Esophagus mucosa (tissue), 1 donor: Measurements from ENCODE around the gene SH2B3. TPM values are rescaled to one million over a fixed set of nuclear protein-coding genes. Genes with fewer than 3 reads are reported as not detected.
A peak's percentile ranks its signal among the peaks of the same experiment; 100 is the strongest.
"Not testable (repeated sequence)": the region's sequence is repeated elsewhere in the genome, so short reads cannot be mapped to it uniquely, and the experiment has no call there.

Experiments used
- ATAC-seq: fragments of 200-7000 bp; cut with Tn5 transposase; one replicate; pipeline ENCODE4 v1.9.1; 2020
- total RNA-seq: library from RNA; stranded (reverse); gene quantifications from one replicate; pipeline ENCODE4 v1.2.4, GENCODE V29; 2023
- donor health status: DM: yes; HTN: yes; CAD: no.

SH2B3 gene
- total RNA-seq, 1 donor from 2014 or later: 1.8 TPM

GRCh38 chr12:111387747-111388323 is 17.9 kb upstream of the SH2B3 start:
- peak; percentile 10 for ATAC-seq

GRCh38 chr12:111389635-111390034 is 16.1 kb upstream of the SH2B3 start:
- peak; percentile 29 for ATAC-seq

GRCh38 chr12:111390910-111391309 is 14.8 kb upstream of the SH2B3 start:
- no peak for ATAC-seq

- ATAC-seq: no peak
These were observed 11.9 kb upstream of the SH2B3 start for GRCh38 chr12:111393700-111394300.

GRCh38 chr12:111394480-111394879 is 11.2 kb upstream of the SH2B3 start:
- ATAC-seq: no peak

- ATAC-seq: no peak
These were observed 10.2 kb upstream of the SH2B3 start for GRCh38 chr12:111395336-111396187.

GRCh38 chr12:111396271-111396670 is 9.5 kb upstream of the SH2B3 start:
- ATAC-seq: peak; percentile 68

GRCh38 chr12:111396726-111397445 is 8.8 kb upstream of the SH2B3 start:
- peak; percentile 88 for ATAC-seq

- ATAC-seq: no peak
These were observed 7.2 kb upstream of the SH2B3 start for GRCh38 chr12:111398530-111398929.

- ATAC-seq: not testable (repeated sequence)
These were observed 5.8 kb upstream of the SH2B3 start for GRCh38 chr12:111399741-111400404.

- ATAC-seq: no peak
These were observed 4.5 kb upstream of the SH2B3 start for GRCh38 chr12:111401167-111401605.

- ATAC-seq: not testable (repeated sequence)
These were observed 3.3 kb upstream of the SH2B3 start for GRCh38 chr12:111402490-111402824.

- no peak for ATAC-seq
These were observed 1.2 kb upstream of the SH2B3 start for GRCh38 chr12:111404362-111405148.

- ATAC-seq: peak; percentile 81
These were observed 419 bp upstream of the SH2B3 start for GRCh38 chr12:111405149-111405858.

GRCh38 chr12:111406474-111407376 is 1.0 kb downstream of the SH2B3 start:
- no peak for ATAC-seq

GRCh38 chr12:111407377-111408115 is 1.8 kb downstream of the SH2B3 start:
- ATAC-seq: no peak

GRCh38 chr12:111408116-111408440 is 2.4 kb downstream of the SH2B3 start:
- no peak for ATAC-seq

GRCh38 chr12:111408686-111409402 is 3.1 kb downstream of the SH2B3 start:
- no peak for ATAC-seq

GRCh38 chr12:111409403-111409779 is 3.7 kb downstream of the SH2B3 start:
- ATAC-seq: no peak
